ENCODE data around the gene KIFAP3.

DNA sequence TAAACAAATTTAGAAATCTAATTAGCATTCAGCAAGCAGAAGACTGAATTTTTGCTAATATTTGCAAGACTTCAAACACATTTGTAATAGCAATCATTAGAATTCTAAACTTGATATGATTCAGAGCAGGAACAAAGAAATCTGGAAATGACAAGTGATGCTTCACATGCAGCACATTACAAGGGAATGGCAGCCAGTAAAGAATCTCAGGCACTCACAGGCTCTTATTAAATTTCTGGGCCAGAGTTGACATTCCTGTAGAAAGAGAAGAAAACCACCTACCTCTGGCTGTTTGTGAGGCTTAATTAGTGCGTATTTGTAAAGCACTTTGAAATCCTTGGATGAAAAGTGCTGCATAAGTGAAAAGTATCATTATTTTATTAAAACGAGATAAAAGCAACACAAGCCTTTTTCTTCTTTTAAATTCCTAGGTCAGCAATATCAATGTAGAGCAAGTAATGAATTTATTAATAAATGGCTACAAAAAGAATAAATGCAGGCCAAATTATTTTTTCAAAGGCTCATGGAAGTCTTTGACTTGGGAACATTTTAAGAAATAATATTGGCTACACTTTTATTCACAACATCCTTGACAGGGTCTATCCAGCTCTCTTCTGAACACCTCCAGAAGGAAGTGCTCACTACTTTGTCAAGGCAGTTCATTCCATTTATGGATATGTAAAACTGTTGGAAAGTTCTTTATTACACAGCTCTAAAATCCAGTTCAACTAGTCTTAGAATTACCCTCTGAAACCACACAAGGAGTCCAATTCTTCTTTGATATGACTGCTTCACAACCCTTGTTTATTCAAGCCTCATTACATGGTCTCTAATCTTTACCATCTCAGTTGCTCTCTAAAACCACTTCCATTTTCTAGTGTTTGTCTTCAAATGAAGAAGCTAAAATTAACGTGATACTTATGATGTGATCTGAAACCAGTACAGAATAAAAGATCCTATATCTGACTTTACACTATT is 148.7 kb downstream of the KIFAP3 start:
- TF ChIP-seq, protein P1, sequence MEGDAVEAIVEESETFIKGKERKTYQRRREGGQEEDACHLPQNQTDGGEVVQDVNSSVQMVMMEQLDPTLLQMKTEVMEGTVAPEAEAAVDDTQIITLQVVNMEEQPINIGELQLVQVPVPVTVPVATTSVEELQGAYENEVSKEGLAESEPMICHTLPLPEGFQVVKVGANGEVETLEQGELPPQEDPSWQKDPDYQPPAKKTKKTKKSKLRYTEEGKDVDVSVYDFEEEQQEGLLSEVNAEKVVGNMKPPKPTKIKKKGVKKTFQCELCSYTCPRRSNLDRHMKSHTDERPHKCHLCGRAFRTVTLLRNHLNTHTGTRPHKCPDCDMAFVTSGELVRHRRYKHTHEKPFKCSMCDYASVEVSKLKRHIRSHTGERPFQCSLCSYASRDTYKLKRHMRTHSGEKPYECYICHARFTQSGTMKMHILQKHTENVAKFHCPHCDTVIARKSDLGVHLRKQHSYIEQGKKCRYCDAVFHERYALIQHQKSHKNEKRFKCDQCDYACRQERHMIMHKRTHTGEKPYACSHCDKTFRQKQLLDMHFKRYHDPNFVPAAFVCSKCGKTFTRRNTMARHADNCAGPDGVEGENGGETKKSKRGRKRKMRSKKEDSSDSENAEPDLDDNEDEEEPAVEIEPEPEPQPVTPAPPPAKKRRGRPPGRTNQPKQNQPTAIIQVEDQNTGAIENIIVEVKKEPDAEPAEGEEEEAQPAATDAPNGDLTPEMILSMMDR (IDR thresholded peaks at IDR 0.05): no peak
- TF ChIP-seq EP300 (IDR thresholded peaks at IDR 0.05) (no peak), POLR2A (IDR thresholded peaks at IDR 0.05) (no peak)
